GM10847 (cell line): Measurements from ENCODE around the gene INPP4A.

Experiments used
- POLR2A ChIP-seq: IDR thresholded peaks from 2 replicates; pipeline ENCODE4 v1.6.1; 2011; ENCODE audit not compliant: insufficient read length; ENCODE audit errors: extremely low read depth

The INPP4A gene

DNA sequence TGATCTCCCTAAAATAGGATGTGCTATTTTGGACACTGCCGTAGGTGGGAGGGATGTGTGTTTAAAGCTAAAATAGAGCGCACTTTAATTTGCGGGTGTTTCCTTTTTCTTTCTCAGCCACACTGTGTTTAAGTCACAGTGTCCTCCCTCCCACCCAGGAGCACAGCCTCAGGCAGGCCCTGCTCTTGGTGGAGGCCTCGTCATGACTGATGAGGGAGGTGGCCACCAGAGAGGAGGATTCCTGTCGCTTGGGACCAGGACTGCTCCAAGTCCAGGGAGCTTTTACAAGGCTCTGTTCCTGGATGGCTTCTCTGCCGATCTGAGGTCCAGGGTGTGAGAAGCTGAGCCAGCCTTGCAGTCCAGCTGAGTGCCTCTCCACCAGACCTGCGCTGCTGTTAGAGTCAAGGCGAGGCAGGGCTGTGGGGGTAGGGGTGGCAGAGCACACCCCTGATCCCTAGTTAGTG, 33.5 kb downstream of the INPP4A start:
- no peak for TF ChIP-seq POLR2A

DNA sequence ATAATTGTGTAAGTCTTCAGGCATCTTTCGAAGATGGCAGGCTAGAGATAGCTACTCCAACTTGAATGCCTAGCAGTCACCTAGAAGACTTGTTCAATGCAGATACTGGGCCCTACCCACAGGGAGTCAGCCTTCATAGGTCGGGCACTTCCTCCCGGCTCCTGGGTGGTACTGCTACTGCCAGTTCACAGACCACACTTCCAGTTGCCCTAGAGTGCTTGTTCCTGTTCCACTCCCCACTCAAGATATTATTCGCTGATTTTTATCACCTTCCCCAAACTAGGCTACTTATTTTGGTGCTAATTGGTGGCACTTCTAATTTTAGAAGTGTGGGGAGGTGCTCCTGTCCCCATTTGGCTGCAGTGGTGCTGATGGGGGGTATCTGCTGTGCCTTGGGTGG, 34.2 kb downstream of the INPP4A start:
- no peak for TF ChIP-seq POLR2A

DNA sequence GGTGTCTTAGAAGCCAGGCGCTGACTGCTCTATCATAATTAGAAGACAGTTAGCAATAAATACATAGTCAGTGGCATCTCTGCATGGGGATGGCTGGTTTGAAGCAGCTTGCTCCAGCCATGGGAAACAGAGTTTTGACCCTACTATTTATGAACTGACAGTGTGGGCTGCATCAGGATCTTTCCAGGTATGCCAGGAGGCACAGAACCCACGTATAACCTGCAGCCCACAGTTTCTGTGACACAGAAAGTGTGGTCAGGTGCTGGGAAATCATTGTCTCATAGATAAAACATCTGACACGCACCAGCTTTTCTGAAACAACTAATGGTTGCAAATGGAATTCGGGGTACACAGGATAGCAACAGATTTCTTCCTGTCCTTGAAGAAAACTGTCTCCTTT, 34.7 kb downstream of the INPP4A start:
- no peak for TF ChIP-seq POLR2A

DNA sequence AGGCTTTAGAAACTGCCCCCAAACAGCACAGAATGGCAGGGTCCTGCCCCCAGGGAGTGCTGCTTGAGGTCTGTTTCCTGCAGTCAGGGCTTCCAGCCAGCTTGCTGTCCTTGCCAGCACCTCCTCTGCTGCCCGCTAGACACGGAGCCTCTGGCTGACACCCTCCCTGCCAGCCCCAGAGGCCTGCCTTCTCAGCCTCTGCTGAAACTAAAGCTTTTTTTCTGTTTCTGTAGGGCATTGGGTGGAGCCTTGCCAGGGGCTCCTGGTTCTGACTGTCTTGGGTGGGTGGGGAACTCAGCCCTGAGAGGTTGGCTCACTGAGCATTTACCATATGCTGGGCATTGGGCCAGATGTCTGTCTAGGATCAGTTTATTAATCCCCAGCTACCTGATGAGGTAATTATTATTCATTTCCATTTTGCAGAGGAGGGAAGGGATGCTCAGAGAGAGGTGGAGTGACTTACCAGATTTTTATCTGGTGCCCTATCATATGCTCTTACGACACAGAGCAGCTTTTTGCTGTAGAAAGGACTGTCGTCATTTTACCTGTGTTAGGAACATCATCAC, 35.4 kb downstream of the INPP4A start:
- no peak for TF ChIP-seq POLR2A

DNA sequence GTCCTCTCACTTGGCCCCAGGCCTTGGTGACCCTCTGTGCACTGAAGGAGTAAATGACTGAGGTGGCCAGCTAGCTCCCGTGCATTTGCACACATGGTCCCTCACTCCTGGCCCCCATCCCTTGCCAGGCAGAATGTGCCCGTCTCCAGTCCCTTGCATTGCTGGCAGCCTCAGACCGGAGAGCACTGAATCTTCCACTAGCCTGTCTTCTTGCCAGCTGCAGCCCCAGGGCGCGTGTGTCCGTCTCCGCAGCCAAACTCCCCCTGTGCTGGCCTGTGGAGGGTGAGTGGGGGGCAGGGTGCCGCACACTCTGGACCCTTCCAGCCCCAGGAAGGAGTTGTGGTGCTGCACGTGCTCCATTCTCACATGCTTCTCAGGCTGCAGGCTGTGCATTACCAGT, 35.9 kb downstream of the INPP4A start:
- no peak for TF ChIP-seq POLR2A

DNA sequence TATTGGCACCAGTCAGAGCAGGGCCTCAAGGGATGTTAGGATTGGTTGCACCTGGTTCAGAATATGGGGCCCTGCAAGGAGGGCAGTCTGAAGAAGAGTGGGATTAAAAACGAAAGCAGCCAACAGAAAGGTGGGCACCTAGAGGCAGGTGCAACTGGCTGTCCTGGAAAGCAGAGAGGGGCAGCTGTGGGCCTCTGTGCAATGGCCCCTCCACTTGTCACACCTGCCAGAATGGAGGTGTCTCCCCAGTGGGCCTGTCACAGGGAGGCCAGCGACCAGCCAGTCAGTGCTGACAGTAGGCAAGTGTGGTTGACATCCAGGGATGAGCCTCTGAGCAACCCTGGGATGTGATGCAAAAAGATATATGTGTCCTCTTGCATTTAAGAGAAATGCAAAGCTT, 37.7 kb downstream of the INPP4A start:
- TF ChIP-seq POLR2A, result no peak

DNA sequence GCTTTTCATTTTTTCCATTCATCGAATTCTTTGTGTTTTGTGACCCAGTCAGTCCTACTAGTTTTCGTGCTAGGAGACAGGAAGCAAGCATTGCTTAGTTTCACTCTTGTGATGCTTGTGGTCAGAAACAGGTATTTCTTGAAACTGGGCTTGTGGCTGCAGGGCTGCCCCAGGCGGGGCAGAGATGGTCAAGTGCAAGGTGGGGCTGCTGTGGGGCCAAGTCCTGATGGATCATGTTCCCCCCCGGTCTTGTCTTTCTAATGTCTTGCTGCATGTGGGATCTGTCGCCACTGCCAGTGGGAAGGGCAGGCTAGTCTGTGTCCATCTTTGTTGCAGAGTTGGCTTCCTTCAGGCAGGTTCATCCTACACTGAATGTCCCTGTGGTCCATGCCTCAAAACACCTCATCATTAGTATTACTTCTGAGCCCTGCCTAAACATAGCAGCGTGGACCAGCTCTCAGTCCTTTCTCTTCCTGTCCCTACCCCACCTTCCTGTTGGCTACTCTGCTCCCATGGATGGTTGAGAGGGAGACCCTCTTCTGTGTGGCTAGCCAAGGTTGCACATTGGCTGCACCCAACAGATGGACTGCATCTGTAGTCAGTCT, 38.7 kb downstream of the INPP4A start:
- TF ChIP-seq POLR2A, result no peak

DNA sequence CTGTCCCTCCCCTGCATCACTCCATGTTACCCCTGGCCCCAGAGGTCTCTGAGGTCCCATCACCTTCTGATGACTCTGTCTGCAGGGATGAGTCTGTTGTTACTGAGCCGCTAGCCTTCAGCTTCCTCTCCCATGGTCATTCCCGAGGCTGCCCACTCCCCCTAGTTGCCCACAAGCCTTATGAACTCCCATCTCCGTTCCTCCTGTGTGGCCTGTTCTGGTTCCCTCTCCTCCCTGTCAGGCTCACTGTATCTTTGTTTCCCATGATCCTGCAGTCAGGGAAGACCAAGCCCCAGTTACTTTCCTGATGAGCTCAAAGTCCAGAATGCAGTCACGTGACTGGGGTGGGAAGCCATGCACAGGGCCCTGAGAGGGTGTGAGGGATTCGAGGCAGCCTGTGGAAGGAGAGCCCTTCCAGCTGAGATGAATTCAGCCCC, 39.5 kb downstream of the INPP4A start:
- TF ChIP-seq POLR2A, result no peak

DNA sequence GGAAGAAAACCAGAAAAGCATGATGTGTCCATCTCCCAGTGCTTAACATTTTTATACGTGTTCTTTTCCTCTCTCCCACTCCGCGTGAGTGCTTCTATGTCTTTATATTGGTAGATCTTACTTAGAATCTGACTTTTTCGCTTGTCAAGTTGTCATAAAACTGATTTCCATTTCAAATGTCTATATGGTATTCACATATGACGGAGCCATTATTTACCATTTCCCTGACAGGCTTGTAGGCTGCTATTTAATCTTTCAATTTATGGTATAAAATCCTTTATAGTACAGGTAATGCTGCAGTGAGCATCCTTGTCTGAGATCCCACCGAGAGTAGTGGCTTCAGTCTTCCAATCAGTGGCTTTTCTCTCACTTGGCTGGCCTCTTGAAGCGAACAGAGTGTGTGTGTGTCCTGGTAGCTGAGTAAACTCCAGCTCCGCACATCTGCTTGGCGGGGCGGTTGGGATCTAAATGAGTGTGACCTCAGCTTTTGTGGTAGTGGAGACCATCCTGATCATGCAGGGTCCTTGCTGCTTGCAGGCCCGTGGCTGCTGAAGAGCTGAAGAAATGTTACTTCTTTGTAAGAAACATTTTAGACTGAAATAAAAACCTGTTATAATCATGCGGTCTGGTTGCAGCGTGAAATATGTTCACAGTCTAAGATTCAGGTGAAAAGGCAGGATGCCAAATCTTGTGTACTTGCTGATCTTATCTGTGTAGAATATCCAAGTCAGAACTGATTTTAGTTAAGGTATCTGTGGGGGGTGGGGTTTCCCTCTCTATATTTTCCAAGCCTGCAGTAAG, 40.2 kb downstream of the INPP4A start:
- no peak for TF ChIP-seq POLR2A

DNA sequence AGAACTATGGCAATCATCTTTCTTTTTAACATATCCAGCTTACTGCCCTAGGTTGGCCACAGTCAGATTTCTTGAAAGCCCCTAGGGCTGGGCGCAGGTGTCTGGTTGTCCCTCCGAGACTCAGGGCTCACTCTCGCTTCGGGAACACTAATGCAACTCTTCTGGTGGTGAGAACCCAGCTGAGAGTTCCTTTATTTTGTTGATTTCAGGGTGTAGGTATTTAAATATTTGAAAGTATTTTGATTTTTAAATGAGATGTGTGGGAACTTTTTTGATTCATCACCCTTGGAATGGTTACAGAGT, 40.7 kb downstream of the INPP4A start:
- TF ChIP-seq POLR2A, result no peak

DNA sequence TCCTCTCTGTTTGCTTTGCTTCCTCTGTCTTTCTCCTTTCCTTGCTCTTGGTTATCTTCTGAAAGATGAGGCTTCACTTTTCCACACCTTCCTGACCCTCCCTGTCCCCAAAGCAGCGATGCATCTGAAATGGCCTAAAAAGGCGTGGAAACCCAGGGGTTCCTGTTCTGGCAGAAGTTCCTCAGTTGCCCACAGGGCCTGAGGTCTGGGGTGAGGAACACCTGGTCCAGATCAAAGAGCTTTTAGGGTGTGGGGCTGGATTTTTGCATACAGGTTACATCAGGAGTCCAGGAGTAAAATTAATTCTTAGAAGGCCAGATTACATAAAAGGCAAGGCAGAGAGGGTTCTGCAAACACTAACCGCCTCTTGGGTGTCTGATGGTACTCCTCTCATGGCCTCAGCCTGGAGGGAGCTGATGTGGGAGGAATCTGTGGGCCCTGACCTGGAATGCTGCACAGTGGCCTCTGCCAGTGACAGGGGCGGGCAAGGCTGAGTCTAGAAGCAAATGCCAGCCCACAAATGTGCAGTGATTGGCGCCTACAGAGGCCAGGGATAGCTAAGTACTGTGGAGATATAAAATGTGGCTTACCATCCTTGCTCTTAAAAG, 41.8 kb downstream of the INPP4A start:
- no peak for TF ChIP-seq POLR2A

DNA sequence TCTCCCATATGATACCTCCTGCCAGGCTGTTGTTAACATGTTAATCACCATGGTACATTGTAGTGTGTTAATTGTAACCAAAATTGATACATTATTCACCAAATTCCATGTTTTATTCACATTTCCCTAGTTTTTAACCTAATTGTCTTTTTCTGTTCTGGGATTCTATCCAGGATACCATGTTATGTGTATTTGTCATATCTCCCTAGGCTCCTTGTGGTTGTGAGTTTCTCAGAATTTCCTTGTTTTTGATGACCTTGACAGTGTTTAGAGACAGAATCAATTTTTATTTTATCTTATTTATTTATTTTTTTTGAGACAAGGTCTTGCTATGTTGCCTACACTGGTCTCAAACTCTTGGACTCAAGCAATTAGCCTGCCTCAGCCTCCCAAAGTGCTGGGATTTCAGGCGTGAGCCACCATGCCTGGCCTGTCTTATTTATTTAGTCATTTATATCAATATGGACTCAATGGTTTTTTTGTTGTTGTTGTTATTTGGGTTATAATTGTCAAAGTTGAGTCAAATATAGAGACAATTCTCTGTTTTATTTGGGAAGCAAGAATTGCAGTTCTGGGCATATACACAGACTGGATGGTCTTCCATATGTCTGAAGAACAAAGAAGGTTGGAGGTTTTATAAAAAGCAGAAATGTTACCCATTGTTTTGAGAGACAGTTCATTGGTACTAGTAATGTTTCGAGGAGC, 42.6 kb downstream of the INPP4A start:
- TF ChIP-seq POLR2A, result peak; percentile 11

DNA sequence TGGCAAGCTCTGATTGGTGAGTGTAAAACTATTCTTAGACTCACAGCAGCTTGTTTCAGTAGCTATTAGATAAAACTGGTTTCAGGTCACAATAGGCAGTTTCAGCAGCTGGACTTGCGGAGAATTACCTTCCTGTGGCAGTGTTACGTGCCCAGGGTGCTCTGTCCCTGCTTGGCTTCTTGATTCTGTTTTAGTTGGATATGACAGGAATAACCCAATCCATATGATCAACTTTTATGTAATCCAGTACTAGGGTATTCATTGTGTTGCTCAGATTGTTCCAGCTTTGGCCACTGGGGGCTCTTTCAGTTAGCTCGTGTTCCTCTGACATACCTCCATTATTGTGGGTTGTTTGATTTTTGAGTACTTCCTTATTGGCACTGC, 43.1 kb downstream of the INPP4A start:
- TF ChIP-seq POLR2A, result peak; percentile 7

DNA sequence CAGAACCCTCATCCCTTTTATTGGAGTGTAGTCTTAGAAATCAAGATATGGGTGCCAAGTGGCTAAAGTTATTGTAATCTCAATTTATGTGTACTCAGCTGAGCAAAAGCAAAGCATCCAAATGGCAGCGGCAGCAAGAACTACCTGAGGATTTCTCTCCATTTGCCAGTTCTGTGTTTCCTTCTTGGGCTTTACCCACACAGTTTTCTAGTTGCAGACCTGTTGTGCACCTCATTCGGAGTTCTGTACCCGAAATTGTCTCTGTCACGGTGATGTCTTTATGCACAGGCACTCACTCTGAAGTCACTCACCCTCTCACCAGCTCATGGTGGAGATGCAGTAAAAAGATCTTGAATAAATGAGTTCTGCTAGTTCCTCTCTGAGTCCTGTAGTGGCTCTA, 43.6 kb downstream of the INPP4A start:
- TF ChIP-seq POLR2A, result no peak

DNA sequence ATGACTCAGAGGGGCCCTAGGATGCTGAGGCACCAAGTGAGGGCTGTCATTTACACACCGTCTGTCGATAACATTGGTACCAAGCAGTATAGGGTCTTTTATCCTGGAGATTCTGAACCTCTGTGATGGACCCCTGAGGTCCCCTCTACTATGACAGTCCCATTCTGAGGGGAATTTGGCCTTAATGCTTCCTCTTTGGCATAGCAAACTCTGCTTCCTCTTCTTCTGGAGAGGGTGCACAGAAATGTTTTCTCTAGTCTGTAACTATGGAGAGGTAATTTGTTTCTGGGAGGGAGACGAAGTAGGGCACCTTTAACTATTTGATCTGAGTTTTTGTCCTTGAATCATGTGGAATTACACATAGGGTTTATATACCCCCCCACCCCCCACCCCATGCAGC, 44.8 kb downstream of the INPP4A start:
- TF ChIP-seq POLR2A, result no peak
